ENCODE data around the gene NCLN.
"Not testable (repeated sequence)": the region's sequence is repeated elsewhere in the genome, so short reads cannot be mapped to it uniquely, and the experiment has no call there.

The NCLN gene

DNA sequence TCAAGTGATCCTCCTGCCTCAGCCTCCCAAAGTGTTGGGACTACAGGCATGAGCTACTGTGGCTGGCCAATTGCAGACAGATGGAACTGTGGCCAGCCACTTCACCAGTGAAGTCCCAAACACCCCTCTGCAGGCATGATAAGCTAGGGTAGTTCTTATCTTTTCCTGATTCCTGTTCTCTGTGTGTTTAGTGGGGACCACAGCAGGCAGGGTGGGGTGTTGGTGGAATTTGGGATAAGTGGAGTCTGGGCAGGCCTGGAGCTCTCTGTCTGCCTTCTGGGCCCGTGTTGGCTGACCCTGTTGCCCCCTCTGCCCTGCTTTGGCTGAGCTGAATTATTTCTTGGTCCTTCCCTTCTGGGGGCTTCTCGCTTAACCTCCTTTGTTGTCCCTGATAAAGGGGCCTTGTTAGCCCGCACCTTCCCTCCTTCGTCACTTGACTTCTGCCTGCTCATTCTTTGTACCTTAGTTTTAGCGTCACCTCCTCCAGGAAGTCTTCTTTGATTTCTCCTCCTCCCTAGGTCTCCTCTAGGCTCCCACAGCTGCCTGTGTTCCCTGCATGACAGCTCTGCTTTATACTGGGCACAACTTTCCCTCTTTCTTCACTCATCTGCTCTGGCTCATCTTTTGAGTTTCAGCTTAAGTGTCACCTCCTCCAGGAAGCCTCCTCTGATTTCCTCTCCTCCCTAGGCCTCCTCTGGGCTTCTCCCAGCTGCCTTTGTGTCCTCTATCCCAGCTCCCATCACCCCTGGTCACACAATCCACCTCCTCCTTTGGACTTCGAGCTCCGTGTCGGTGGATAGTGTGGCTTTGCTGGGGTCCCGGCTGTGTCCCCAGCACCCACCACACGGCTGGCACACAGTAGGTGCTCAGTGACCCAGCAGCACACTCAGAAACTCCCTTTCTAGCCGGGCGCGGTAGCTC is 1.7 kb upstream of the NCLN start:
- no peak for DNase-seq (ENCODE audit: low read depth)

DNA sequence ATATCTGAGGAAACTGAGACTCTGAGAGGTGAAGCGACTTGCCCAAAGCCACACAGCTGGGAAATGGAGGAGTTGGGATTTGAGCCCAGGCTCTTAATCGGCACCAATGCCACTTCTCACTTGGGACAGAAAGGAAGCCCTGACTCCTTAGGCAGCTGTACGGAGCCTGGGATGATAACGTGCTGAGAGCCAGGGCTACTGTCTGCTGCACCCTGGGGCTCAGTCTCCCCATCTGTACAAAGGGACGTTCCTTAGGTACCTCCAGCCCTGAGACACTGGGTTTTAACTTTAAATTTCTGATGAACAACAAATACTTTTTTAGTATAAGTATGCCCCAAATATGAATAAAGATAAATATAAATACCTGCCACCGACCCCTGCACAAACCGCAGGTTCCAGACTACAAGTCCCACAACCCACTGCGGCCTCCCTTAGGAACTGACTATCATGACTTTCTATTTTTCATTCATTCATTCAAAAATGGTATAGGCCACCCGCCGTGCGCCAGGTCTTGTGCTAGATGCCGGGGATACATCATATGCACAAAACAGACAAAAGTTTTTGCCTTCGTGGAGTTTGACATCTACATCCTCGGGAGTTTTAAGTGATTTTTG is 776 bp upstream of the NCLN start:
- no peak for DNase-seq (ENCODE audit: low read depth)

DNA sequence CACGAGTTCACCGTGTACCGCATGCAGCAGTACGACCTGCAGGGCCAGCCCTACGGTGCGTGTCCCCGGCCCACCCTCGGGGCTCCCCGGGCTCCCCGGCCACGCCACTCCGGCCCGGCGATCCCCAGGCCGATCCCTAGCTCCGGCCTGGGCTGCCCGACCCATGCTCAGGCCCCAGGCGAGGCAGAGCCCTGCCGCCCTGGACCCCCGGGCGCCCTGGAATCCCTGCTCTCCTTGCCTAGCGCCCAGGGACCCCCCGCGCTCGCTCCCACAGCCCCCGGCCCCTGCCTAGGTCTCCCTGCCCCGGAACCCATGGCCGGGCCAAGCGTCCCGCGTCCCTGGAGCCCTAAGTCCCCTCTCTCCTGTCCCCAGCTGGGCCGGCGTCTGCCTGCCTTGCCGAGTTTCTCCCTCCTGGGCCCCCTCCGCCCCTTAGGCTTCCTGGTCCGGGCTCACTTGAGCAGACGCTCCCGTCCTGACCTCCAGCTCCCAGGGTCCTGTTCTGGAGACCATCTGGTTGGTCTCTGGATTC is 494 bp downstream of the NCLN start:
- DNase-seq (ENCODE audit: low read depth) = no peak

DNA sequence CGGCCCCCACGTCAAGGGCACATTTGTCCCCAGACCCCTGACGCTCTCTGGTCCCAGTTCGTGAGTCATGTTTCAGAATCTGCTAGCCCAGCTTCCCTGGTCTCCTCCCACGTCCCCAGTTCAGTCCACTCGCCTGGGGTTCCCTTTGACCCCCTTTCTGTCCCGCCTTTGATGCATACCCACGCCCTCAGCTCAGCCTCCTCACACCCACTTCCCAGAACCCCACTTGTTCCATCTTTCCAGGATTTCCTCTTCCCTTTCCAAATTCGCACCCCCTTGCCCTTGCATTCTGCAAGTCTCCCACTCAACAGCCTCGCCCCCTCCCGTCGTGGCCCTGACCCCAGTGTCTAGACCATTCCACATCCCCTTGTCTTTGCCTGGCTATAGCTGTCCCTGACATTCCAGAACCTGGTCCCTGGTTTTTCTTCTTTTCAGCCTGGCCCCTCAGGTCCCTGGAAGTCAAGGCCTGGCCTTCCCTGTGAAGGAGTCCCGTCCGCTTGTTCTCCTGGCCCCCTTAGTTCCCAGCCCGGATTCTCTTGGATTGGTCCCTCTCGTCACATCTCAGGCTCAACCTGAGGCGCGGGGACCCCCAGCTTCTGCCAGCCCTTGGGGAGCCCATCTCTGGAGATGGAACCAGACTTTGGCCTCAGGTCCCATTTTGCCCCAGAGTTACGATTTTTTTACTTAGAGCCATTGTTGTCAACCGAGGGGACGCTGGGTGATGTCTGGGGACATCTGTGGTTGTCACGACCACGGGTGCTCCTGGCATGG is 1.3 kb downstream of the NCLN start:
- no peak for DNase-seq (ENCODE audit: low read depth)

DNA sequence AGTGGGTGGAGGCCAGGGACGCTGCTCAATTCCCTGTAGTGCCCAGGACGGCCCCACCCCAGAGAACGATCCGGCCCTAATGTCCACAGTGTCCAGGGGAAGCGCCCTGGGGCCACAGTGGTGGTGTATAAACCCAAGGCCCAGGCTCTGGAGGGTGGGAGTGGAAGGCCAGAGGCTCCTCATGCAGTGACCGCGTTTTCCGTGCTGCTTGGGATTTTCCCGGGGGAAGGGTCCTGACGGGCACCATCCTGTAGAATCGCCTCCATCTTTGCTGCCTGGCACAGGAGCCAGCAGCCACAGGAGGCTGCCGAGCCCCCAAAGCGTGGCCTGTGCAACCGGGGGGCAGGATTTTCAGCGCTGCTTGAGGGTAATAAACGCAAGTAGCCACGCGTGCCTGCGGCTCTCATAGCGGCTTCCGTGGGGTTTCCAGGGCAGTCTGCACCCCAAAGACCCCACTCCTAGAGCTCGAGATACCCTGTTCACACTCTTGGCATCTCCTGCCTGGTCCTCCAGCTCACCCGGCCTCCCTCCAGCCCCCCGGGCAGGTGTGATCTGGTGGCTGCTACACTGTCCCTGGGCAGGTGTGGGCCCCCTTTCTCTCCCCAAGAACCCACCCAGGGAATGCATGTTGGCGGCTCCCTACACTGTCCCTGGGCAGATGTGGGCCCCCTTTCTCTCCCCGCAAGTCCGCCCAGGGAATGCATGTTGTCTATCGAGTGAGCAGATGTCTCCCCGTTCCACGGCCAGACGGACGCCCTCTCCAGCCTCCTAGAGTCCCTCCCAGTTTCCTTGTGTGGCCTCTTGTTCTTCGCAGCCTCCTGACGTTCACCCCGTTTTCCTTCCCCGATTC is 2.2 kb downstream of the NCLN start:
- no peak for DNase-seq (ENCODE audit: low read depth)

DNA sequence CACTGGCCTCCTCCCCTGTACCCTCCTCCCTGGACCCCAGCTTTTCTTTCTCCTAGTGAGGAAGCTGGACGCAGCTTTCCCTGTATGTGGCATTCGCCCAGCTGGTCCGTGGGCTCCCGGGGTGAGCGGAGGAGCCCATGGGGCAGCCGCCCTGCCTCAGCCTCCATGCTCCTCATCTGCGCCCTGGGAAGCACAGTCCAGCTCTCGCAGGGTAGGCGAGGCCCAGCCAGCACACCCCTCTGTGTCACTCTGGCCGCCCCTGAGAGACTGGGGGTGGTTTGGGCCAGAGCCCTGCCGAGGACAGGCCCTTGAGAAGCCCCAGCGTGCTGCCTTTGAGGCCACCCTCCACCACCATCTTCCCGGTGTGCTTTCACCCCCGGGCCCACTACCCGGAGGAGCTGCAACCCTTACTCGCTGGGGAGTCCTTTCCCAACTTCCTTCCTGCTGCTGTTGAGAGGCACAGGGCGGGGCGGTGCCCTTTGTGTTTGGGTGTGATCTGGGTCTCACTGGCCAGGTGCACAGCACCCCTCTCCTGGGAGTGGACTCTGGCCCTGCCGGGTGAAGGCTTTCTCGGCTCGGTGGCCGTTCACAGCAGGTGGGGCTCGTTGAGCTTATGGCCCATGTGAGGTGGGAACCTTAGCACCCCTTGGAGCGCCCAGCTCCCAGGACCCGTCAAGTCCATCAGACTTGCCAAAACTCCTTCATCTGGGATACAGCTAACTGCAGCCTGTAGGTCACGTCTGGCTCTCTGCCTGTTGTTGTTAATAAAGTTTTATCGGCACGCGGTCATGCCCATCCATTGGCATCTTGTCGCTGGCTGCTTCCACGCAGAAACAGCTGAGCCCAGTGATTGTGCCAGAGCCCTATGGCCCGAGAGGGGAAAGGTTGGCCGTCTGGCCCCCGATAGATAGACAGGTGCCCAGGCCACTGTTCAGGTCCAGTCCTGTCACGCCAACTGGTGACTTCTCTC is 3.2 kb downstream of the NCLN start:
- DNase-seq (ENCODE audit: low read depth) = no peak

DNA sequence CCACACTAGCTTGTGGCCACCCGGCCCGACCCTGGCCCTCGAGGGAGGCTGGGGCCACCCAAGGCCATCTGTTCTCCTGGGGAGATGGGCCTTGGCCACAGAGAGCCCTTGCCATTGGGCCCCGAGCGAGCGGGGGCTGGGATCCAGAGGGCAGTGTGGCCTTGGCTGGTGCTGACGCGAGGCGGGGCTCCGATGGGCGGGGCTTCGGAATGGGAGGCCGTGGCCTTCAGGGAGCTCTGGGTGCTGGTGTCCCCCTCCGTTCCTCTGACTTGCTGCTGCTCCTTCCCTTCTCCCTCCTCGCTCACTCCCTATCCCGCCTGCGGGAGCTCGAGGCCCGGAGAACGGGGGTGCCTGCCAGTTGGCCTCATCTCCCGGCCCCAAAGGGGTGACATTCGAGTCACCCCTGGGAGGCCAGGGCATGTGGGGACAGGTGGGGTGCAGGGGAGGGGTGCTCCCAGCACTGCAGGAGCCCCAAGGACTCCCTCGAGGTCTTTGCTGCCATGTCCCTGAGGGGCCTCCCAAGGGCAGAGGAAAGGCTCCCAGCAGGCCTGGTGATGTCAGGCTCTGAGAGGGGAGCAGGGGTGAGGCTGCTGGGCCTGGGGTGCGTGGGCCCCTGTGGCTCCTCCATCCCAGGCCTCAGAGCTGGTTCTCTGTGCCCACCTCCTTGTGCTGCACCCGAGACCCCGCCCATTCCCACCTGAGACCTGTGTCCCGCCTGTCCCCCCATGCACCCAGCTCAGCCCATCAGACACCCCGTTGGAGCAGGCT is 4.2 kb downstream of the NCLN start:
- no peak for DNase-seq (ENCODE audit: low read depth)

DNA sequence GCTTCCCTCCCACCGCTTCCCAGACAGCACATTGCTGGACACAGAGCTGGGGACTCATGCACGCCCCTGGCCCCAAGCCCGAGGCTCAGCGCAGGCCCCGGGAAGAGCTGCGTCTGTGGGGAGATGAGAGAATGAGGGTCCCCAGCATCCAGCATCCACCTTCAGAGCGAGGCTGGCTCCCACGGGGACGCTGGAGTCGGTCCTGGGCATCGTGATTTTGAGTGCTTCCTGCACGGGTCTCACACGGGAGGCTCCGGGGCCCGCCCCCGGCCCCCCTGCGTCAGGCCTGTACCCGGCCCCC is 4.7 kb downstream of the NCLN start:
- DNase-seq (ENCODE audit: low read depth) = no peak

DNA sequence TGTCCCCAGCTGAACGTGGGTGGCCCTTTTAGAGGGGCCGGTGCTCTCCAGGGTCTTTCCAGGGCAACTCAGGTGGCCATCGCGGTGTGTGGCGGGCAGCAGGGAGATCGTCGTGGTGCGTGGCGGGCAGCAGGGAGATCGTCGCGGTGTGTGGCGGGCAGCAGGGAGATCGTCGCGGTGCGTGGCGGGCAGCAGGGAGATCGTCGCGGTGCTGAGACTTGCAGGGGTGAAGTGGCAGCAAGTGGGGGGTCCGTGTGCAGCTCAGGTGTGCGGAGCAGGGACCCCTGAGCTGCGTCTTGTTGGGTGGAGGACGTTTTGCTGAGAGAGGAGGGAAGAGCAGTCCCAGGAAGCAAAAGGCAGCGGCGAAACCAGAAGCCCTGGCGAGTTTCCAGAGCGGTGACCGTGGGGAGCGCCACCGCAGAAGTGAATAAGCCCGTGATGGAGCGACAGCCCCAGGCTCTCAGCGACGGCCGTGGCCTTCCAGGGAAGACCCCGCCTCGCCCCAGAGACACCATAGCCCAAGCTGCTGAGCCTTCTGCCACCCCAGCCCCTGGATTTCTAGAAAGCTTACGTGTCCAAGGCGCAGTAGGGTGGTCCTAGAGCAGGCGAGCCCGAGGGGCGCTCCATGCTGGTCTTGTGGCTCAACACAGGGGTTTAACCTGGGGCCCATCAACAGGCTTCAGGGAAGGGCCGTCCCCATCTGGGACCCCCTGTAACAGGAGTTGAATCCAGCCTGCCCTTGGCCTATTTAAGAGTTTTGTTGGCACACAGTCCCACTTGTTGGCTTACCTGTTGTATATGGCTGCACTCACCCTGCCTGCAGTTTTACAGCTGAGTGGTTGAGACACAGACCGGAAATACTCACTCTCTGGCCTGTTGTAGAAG is 5.4 kb downstream of the NCLN start:
- no peak for DNase-seq (ENCODE audit: low read depth)

DNA sequence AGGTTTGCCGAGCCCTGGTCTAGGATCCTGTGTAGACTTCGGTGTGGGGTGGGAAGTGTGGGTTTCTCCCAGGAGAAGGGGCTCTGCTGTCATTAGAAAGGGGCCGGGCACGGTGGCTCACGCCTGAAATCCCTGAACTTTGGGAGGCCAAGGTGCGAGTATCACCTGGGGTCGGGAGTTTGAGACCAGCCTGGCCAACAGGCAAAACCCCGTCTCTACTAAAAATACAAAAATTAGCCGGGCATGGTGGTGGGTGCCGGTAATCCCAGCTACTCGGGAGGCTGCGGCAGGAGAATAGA is 6.0 kb downstream of the NCLN start:
- not testable (repeated sequence) for DNase-seq (ENCODE audit: low read depth)

DNA sequence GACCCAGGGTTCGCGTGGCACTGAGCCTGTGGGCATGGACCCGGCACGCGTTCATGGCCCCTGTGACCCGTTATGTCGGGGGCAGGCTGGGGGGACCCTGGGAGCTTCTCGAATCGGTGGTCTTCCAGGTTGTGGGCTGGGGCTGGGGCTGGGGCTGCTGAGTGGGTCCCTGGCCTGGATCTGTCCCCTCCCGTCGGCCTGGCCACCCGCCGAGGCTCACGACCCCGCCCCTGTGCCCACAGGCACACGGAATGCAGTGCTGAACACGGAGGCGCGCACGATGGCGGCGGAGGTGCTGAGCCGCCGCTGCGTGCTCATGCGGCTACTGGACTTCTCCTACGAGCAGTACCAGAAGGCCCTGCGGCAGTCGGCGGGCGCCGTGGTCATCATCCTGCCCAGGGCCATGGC is 6.5 kb downstream of the NCLN start:
- DNase-seq (ENCODE audit: low read depth) = no peak

DNA sequence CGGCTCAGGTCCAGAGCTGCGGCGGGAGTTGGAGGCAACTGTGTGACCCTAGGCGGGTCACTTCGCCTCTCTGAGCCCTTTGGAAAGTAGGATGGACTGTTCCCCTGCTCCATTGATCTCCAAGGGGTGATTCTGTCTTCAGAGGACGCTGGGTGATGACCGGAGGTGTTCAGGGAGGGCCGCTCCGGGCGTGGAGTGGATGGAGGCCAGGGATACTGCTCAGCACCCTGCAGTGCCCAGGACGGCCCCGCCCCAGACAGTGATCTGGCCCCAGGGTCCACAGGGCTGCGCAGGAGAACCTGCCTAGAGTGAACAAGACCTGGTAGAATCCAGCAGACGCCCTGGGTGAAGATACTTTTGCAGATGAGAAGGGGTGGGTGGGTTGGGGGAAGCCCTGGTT is 7.0 kb downstream of the NCLN start:
- no peak for DNase-seq (ENCODE audit: low read depth)

DNA sequence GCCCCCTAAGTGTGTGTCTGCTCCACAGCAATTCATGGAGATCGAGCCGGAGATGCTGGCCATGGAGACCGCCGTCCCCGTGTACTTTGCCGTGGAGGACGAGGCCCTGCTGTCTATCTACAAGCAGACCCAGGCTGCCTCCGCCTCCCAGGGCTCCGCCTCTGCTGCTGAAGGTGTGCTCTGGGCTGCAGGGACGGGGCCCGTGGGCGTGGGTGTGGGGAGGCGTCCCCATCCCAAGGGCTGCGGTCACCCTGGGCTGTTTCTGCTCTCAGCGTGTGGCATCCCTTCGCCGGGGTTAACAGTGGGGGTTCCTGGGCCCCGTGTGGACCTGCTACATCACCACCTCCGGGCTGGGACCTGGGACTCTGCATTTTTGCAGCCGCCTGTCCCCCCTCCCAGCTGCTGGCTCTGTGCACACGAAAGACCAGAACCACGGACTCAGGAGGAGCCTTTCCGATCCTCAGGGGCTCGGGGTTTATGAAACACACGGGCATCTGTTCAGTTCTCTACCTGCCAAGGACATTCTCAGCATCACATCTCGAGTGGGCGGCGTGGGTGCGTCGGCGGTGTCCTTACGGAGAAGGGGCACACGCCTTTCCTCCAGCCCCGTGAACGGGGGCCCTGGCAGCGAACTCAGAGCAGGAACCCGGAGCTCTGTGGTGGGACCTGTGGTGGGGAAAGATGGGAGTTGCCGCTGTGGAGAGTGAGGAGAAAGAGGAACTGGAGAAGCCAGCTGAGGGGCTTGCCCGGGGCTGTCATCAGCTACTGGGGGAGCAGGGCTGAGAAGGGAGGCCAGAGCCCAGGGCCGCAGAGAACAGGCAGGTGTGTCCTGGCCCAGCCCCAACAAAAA is 7.8 kb downstream of the NCLN start:
- no peak for DNase-seq (ENCODE audit: low read depth)

DNA sequence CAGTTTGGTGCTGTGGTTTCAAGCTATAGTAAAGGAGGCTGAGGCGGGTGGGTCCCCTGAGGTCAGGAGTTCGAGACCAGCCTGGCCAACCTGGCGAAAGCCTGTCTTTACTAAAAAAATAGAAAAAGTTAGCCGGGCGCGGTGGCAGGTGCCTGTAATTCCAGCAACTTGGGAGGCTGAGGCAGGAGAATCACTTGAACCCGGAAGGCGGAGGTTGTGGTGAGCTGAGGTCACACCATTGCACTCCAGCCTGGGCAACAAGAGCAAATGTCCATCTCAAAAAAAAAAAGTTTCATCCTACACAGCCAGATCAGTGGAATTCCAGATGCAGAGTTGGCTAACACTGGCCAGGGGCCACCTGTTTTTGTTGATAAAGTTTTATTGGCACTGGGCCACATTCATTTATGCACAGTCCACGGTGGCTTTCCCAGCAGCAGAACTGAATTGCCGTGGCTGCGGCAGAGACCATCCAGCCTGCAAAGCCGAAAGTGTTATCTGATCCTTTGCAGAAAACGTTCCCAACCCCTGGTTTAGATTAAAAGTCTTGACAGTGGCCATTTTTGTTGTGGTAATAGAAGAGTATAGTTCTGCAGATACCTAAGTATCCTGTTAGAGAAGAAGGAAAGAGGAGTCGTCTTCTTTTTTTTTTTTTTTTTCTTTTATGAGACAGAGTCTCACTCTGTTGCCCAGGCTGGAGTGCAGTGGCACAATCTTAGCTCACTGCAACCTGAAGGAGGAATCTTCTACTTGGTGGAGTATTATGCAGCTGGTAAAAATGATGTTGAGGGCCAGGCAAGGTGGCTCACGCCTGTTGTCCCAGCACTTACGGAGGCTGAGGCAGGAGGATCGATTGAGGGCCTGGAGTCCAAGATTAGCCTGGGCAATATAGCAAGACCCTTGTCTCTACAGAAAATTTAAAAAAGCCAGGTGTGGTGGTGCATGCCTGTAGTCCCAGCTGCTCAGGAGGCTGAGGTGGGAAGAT is 8.7 kb downstream of the NCLN start:
- no peak for DNase-seq (ENCODE audit: low read depth)

DNA sequence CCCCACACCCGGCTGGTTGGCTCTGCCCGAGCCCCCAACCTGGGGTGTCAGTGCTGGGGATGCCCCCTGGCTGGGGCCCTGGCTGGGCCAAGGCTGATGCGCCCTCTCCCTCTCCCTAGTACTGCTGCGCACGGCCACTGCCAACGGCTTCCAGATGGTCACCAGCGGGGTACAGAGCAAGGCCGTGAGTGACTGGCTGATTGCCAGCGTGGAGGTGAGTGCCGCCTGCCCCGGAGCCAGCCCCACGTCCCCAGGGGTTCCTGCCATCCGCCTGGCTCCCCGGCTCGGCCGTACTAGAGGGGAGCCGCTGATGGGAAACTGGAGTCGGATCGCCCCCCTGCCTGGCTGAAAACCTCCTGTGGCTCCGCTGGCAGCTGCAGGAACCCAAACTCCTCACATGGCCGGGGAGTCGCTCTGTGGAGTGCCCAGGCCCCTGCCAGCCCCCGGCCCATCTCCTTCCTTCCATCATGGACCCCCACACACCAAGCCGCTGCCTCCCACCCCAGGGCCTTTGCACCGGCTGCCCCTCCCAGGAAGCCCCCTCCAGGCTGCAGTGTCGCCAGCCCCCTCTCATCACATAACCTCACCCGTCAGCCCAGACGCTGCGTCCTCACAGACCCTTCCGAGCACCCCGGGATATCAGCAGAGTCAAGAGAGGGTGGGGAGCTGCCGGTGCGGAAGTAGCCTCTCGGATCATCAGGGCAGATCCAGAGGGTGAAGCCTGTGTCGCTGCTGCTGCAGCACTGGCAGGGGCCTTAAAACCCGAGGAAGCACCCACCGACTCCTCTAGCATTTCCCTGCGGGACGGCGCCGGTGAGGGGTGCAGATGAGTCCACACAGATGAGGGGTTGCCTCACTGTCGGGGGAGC is 10.6 kb downstream of the NCLN start:
- no peak for DNase-seq (ENCODE audit: low read depth)

DNA sequence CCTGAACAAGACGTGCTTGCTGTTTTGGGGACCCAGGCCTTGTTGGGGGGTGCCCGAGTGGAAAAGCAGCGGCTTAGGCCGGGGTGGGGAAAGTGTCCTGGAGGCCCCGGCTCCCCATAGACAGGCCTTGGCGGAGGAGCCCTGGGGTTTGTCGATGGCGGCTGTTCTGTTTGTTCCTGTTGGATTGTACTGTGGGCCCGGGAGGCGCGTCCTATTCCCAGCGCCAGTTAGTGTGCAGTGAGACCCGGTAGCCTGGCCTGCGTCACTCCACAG is 11.1 kb downstream of the NCLN start:
- DNase-seq (ENCODE audit: low read depth) = no peak

Measured in stromal cell of bone marrow (primary cell).